Body of pancreas (tissue), 4 donors: Measurements from ENCODE around the gene WDR82.

Experiments
- CTCF ChIP-seq, 7 experiments: fragments of 450-650 bp in 4 of 7; fragments of 200-600 bp in 3 of 7; sonication (generic) in 3 of 7; IDR thresholded peaks; one replicate each; pipeline ENCODE4 v1.5.1; 2016 to 2019; ENCODE audit warnings: antibody characterized with exemption in 7 of 7
- POLR2A ChIP-seq, 3 donors: fragments of 450-650 bp; IDR thresholded peaks; one replicate each; pipeline ENCODE4 v1.6.1; 2016; ENCODE audit warnings: antibody characterized with exemption in 3 of 3, mild to moderate bottlenecking in 2 of 3

GRCh38 chr3:52315006-52315405, 36.6 kb upstream of the WDR82 start:
- TF ChIP-seq CTCF (IDR thresholded peaks at IDR 0.05) (no peak), POLR2A (IDR thresholded peaks at IDR 0.05) (no peak)
